ENCODE measurements around the gene CTIF.

CTIF gene

DNA sequence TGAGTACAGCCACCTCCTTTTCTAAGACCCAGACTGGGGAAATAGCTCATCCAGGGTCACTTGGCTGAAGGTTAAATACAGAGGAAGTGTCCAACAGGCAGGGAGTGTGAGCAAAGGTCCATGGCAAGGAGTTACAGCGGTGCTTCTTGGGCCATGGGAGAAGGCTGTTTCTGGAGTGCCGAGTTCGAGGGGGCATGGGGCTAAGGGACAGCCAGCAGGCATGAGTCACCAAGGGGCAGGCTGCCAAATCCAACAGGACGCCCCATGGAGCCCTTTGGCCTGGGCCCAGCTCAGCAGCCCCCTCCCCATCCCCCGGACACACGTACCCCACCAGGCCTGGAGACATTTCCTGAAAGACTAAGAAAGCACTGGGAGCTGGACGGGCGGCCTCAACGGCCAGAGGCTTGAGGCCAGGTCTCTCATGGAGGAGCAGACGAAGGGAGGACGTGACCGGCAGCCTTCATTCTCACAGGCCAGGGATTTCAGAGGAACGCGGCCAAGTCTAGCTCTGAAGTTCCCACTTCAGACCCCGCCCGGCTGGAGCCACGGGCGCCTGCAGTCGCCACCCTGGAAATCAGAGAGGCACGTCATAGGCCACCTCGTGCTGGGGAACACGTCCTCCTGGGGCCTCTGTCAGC is 251.5 kb downstream of the CTIF start:
- TF ChIP-seq CREB1 (IDR thresholded peaks at IDR 0.05; ENCODE audit: low read depth) (no peak), FOXM1 (IDR thresholded peaks at IDR 0.05; ENCODE audit: borderline replicate concordance, low read depth) (peak; percentile 31; the same call in 1 of the 2 replicates), TCF12 (IDR thresholded peaks at IDR 0.05; ENCODE audit: low read depth) (peak; percentile 67), YY1 (IDR thresholded peaks at IDR 0.05; ENCODE audit: low read depth) (0 out of 2 replicates have a peak, but pooled peaks have one; percentile 47), RAD21 (IDR thresholded peaks at IDR 0.05; ENCODE audit: low read depth) (no peak), TAF1 (IDR thresholded peaks at IDR 0.05; ENCODE audit: low read depth) (no peak), ZBTB7A (IDR thresholded peaks at IDR 0.05; ENCODE audit: low read depth) (peak; percentile 96), NFIC (IDR thresholded peaks at IDR 0.05) (peak; percentile 95), MAX (IDR thresholded peaks at IDR 0.05) (peak; percentile 76; the same call in 1 of the 2 replicates), EP300 (IDR thresholded peaks at IDR 0.05; ENCODE audit: borderline replicate concordance) (peak; percentile 68; the same call in 1 of the 2 replicates)

- TF ChIP-seq FOXM1 (IDR thresholded peaks at IDR 0.05; ENCODE audit: borderline replicate concordance, low read depth) (no peak), TCF12 (IDR thresholded peaks at IDR 0.05; ENCODE audit: low read depth) (no peak), TAF1 (IDR thresholded peaks at IDR 0.05; ENCODE audit: low read depth) (no peak), CREB1 (IDR thresholded peaks at IDR 0.05; ENCODE audit: low read depth) (no peak), ZBTB7A (IDR thresholded peaks at IDR 0.05; ENCODE audit: low read depth) (no peak), EGR1 (IDR thresholded peaks at IDR 0.05) (no peak), NFIC (IDR thresholded peaks at IDR 0.05) (no peak), EP300 (IDR thresholded peaks at IDR 0.05; ENCODE audit: borderline replicate concordance) (no peak), MAX (IDR thresholded peaks at IDR 0.05) (no peak), RAD21 (IDR thresholded peaks at IDR 0.05; ENCODE audit: low read depth) (no peak), CEBPB (IDR thresholded peaks at IDR 0.05) (no peak), TEAD4 (IDR thresholded peaks at IDR 0.05) (no peak), REST (IDR thresholded peaks at IDR 0.05; ENCODE audit: low read depth) (no peak), YY1 (IDR thresholded peaks at IDR 0.05; ENCODE audit: low read depth) (no peak), USF1 (IDR thresholded peaks at IDR 0.05) (no peak)
These were observed 252.2 kb downstream of the CTIF start for GRCh38 chr18:48790869-48791635.

- TF ChIP-seq RAD21 (IDR thresholded peaks at IDR 0.05; ENCODE audit: low read depth) (no peak), FOXM1 (IDR thresholded peaks at IDR 0.05; ENCODE audit: borderline replicate concordance, low read depth) (no peak), ZBTB7A (IDR thresholded peaks at IDR 0.05; ENCODE audit: low read depth) (no peak), NFIC (IDR thresholded peaks at IDR 0.05) (no peak), MAX (IDR thresholded peaks at IDR 0.05) (no peak), EGR1 (IDR thresholded peaks at IDR 0.05) (no peak), REST (IDR thresholded peaks at IDR 0.05; ENCODE audit: low read depth) (no peak), CEBPB (IDR thresholded peaks at IDR 0.05) (no peak)
These were observed 252.8 kb downstream of the CTIF start for GRCh38 chr18:48791636-48792105.

- no peak for TF ChIP-seq RAD21 (IDR thresholded peaks at IDR 0.05; ENCODE audit: low read depth)
- no peak for TF ChIP-seq TEAD4 (IDR thresholded peaks at IDR 0.05)
- TF ChIP-seq REST (IDR thresholded peaks at IDR 0.05; ENCODE audit: low read depth), result no peak
- TF ChIP-seq FOXM1 (IDR thresholded peaks at IDR 0.05; ENCODE audit: borderline replicate concordance, low read depth), result no peak
- no peak for TF ChIP-seq YY1 (IDR thresholded peaks at IDR 0.05; ENCODE audit: low read depth)
- no peak for TF ChIP-seq CEBPB (IDR thresholded peaks at IDR 0.05)
- no peak for TF ChIP-seq USF1 (IDR thresholded peaks at IDR 0.05)
- no peak for TF ChIP-seq ZBTB7A (IDR thresholded peaks at IDR 0.05; ENCODE audit: low read depth)
- TF ChIP-seq NFIC (IDR thresholded peaks at IDR 0.05), result no peak
- TF ChIP-seq CREB1 (IDR thresholded peaks at IDR 0.05; ENCODE audit: low read depth), result no peak
These were observed 253.3 kb downstream of the CTIF start for GRCh38 chr18:48792141-48792540.
